Endothelial cell of umbilical vein (primary cell): ENCODE data around the gene PLD1. TPM values are rescaled to one million over a fixed set of nuclear protein-coding genes. Genes with fewer than 3 reads are reported as not detected.

Experiments used
- BruUV-seq: library from RNA; stranded (reverse); fragments of 400-500 nt; replicated peaks from 2 replicates; lab custom pipeline; 2021; lab: Mats Ljungman, UMichigan
- CTCF ChIA-PET: fragments of 300-600, 350-600 bp; sonication (Branson Sonifier 250); formaldehyde crosslinking; loops from one replicate; lab custom pipeline; 2021; ENCODE audit warnings: antibody characterized with exemption, inconsistent platforms; lab: Charles Lee
- POLR2A ChIA-PET: fragments of 300-600, 350-600 bp; sonication (Branson Sonifier 250); formaldehyde crosslinking; loops from one replicate; lab custom pipeline; 2021; ENCODE audit warnings: antibody characterized with exemption, inconsistent platforms; lab: Charles Lee
- DNase-seq: peaks from one replicate; pipeline ENCODE4 v3.0.0-alpha.2; 2011; ENCODE audit warnings: low read depth, low spot score
- FAIRE-seq: peaks from 2 replicates; lab custom pipeline; 2011; peaks lifted over from hg19 to GRCh38; lab: Jason Lieb, UNC
- H2AFZ ChIP-seq: 2 replicates; pipeline ENCODE4 v1.6.0; 2012; ENCODE audit warnings: low read depth, low read length, control low read depth, inconsistent platforms
- H3K27ac ChIP-seq: 2 replicates; pipeline ENCODE4 v1.5.1; 2011; ENCODE audit warnings: low read depth, mild to moderate bottlenecking, control low read depth, low read length, moderate library complexity; ENCODE audit not compliant: insufficient read depth
- H3K27me3 ChIP-seq, 2 experiments: 2 replicates each; pipeline versions ENCODE4 v1.6.0 to v1.6.1; 2011; ENCODE audit warnings: low read length in 2 of 2, mixed read lengths in 1 of 2; ENCODE audit not compliant: control insufficient read depth in 2 of 2, insufficient read depth in 2 of 2
- H3K36me3 ChIP-seq, 2 experiments: 2 replicates in 1 of 2; 3 replicates in 1 of 2; pipeline ENCODE4 v1.5.1; 2011; ENCODE audit warnings: low read length in 2 of 2, mild to moderate bottlenecking in 1 of 2, moderate library complexity in 1 of 2; ENCODE audit not compliant: control insufficient read depth in 2 of 2, insufficient read depth in 2 of 2; ENCODE audit errors: extremely low read depth in 1 of 2
- H3K4me1 ChIP-seq: 3 replicates; pipeline ENCODE4 v1.5.1; 2011; ENCODE audit warnings: mild to moderate bottlenecking, low read length; ENCODE audit not compliant: control insufficient read depth, insufficient read depth; ENCODE audit errors: extremely low read depth
- H3K4me2 ChIP-seq: 2 replicates; pipeline ENCODE4 v1.6.1; 2011; ENCODE audit warnings: low read length, control low read depth, mixed read lengths; ENCODE audit not compliant: insufficient read depth
- H3K4me3 ChIP-seq, 3 experiments: fragments of 200-600 bp in 1 of 3; sonication (generic), shearing (Covaris generic) in 1 of 3; replicated peaks in 1 of 3; 2 replicates each; pipeline ENCODE4 v1.5.1; 2011 to 2016; ENCODE audit warnings: control low read depth in 3 of 3, low read length in 3 of 3, mild to moderate bottlenecking in 2 of 3, inconsistent platforms in 1 of 3, low read depth in 1 of 3, moderate library complexity in 1 of 3; ENCODE audit not compliant: insufficient read depth in 1 of 3
- H3K79me2 ChIP-seq: 2 replicates; pipeline ENCODE4 v1.6.0; 2012; ENCODE audit warnings: low read length, inconsistent platforms; ENCODE audit not compliant: control insufficient read depth, insufficient read depth
- H3K9ac ChIP-seq: replicated peaks from 2 replicates; pipeline ENCODE3; 2011; ENCODE audit warnings: low read length, control low read depth; ENCODE audit not compliant: insufficient read depth; ENCODE audit errors: extremely low read depth
- H3K9me1 ChIP-seq: replicated peaks from 3 replicates; pipeline ENCODE4 v1.6.0; 2011; ENCODE audit warnings: mild to moderate bottlenecking, low read length; ENCODE audit not compliant: control insufficient read depth, insufficient read depth; ENCODE audit errors: extremely low read depth
- H3K9me3 ChIP-seq: replicated peaks from 2 replicates; pipeline ENCODE4 v1.5.1; 2012; ENCODE audit warnings: low read length, inconsistent platforms; ENCODE audit not compliant: control insufficient read depth, insufficient read depth
- H4K20me1 ChIP-seq: replicated peaks from 2 replicates; pipeline ENCODE3; 2011; ENCODE audit warnings: mild to moderate bottlenecking, low read length; ENCODE audit not compliant: control insufficient read depth, insufficient read depth; ENCODE audit errors: extremely low read depth
- EZH2 ChIP-seq: IDR thresholded peaks from 2 replicates; pipeline ENCODE4 v1.6.1; 2012; ENCODE audit warnings: borderline replicate concordance, low read depth, mild to moderate bottlenecking, moderate library complexity, low read length, inconsistent platforms; ENCODE audit not compliant: severe bottlenecking
- FOS ChIP-seq: IDR thresholded peaks from 2 replicates; pipeline ENCODE4 v1.6.1; 2011; ENCODE audit warnings: mild to moderate bottlenecking, low read length, moderate library complexity, borderline replicate concordance; ENCODE audit not compliant: insufficient read depth
- GATA2 ChIP-seq: IDR thresholded peaks from 2 replicates; pipeline ENCODE4 v1.7.0; 2011; ENCODE audit warnings: low read depth, mild to moderate bottlenecking, moderate library complexity, mixed read lengths, low read length; ENCODE audit not compliant: insufficient read length, insufficient read depth
- JUN ChIP-seq: IDR thresholded peaks from 2 replicates; pipeline ENCODE4 v1.6.1; 2011; ENCODE audit warnings: borderline replicate concordance, low read depth; ENCODE audit not compliant: insufficient read length, insufficient read depth
- MYC ChIP-seq: IDR thresholded peaks from one replicate; pipeline ENCODE4 v1.6.1; 2011; ENCODE audit warnings: mild to moderate bottlenecking, low read depth, low read length
- POLR2A ChIP-seq: IDR thresholded peaks from 2 replicates; pipeline ENCODE4 v1.6.1; 2012; ENCODE audit warnings: low read depth, mild to moderate bottlenecking, control low read depth, low read length
- POLR2AphosphoS5 ChIP-seq: IDR thresholded peaks from 2 replicates; pipeline ENCODE4 v1.6.1; 2012; ENCODE audit warnings: low read depth, mild to moderate bottlenecking, control low read depth, low read length, moderate library complexity; ENCODE audit not compliant: insufficient read depth
- dilution Hi-C: fragments of 300-500 bp; cut with MboI; formaldehyde crosslinking; loops from one replicate; pipeline ENCODE4 v1.15.0; 2019; ENCODE audit warnings: low sequenced_read_pairs; ENCODE audit not compliant: extremely low pct_ligation_motif_present
- intact Hi-C: fragments of 100-400 bp; cut with micrococcal nuclease; formaldehyde crosslinking; loops from one replicate; pipeline ENCODE4 v1.10.0; 2022
- polyA plus RNA-seq, 4 experiments: library from polyadenylated mRNA; depleted of rRNA in 3 of 4; stranded (reverse) in 3 of 4; unstranded in 1 of 4; fragments of >200 nt; gene quantifications; 2 replicates each; pipeline versions ENCODE4 v1.2.1 to v1.2.3, GENCODE V29; 2011 to 2012; ENCODE audit warnings: missing spikeins in 1 of 4
- total RNA-seq: library from RNA; stranded (reverse); gene quantifications from 2 replicates; pipeline ENCODE4 v1.2.3, GENCODE V29; 2021
- TF ChIP-seq, protein P1 (sequence below), 2 donors: IDR thresholded peaks; 1 replicate in 1 of 2; 2 replicates in 1 of 2; pipeline ENCODE4 v1.5.1; 2011; ENCODE audit warnings: low read length in 2 of 2, mild to moderate bottlenecking in 2 of 2, moderate library complexity in 2 of 2, control low read depth in 1 of 2, inconsistent platforms in 1 of 2, low read depth in 1 of 2; ENCODE audit not compliant: insufficient read depth in 1 of 2; ENCODE audit errors: extremely low read depth in 1 of 2
- TF ChIP-seq, protein P2 (sequence below): IDR thresholded peaks from 2 replicates; pipeline ENCODE4 v1.6.1; 2011; ENCODE audit not compliant: insufficient read depth, insufficient read length

Gene PLD1
- total and polyA plus RNA-seq, 2 donors (not counting 3 experiments of a cell fraction or from before 2014, with no cell fraction given) = 42.0 to 108 TPM

DNA sequence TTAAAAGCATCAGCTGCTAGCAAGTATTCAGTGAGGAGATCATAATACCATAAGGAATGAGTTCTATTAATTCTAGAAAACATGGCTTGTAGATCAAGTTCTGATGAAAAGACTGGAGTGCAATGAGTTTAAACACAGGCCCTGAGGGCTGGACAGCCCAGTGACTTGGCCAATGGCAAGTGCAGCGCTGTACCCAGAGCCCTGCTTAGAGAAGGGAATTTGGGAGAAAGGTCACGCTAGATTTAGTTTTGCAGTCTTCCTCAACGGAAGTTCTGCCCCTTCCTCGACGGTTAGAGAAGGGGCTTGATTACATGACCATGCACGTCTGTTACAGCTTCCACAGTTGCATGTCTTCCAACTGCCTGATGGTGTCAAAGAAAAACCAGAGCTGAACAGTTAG is 36.9 kb upstream of the PLD1 start:
- no TSS peak for BruUV-seq
- Histone ChIP-seq H3K4me3 (no peak overlapping the region), H3K9me1 (no peaks in the 10 kb centered on the region), H3K9me3 (no peaks in the 10 kb centered on the region), H3K9ac (no peak overlapping the region), H4K20me1 (no peaks in the 10 kb centered on the region), H3K4me1 (peaks cover 39% of the 10 kb centered on the region), H3K36me3 (no peaks in the 10 kb centered on the region), H3K27ac (no peak overlapping the region), H3K4me2 (no peak overlapping the region), H3K27me3 (no peaks in the 10 kb centered on the region), H2AFZ (no peak overlapping the region), H3K79me2 (no peaks in the 10 kb centered on the region)
- intact Hi-C loops (no loop called here), dilution Hi-C loops (no loop called here)
- FAIRE-seq = no peak
- DNase-seq = no peak
- TF ChIP-seq POLR2AphosphoS5 = no peak
- TF ChIP-seq, protein P1, sequence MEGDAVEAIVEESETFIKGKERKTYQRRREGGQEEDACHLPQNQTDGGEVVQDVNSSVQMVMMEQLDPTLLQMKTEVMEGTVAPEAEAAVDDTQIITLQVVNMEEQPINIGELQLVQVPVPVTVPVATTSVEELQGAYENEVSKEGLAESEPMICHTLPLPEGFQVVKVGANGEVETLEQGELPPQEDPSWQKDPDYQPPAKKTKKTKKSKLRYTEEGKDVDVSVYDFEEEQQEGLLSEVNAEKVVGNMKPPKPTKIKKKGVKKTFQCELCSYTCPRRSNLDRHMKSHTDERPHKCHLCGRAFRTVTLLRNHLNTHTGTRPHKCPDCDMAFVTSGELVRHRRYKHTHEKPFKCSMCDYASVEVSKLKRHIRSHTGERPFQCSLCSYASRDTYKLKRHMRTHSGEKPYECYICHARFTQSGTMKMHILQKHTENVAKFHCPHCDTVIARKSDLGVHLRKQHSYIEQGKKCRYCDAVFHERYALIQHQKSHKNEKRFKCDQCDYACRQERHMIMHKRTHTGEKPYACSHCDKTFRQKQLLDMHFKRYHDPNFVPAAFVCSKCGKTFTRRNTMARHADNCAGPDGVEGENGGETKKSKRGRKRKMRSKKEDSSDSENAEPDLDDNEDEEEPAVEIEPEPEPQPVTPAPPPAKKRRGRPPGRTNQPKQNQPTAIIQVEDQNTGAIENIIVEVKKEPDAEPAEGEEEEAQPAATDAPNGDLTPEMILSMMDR (IDR thresholded peaks at IDR 0.05; ENCODE audit: extremely low read depth in 1 of 2, insufficient read depth in 1 of 2, low read depth in 1 of 2, low read length in 2 of 2) = no peak
- TF ChIP-seq EZH2 = no peak
- TF ChIP-seq POLR2A = no peak
- no peak for TF ChIP-seq FOS
- no peak for TF ChIP-seq JUN
- TF ChIP-seq MYC = no peak
- TF ChIP-seq GATA2 = no peak
- TF ChIP-seq, protein P2, sequence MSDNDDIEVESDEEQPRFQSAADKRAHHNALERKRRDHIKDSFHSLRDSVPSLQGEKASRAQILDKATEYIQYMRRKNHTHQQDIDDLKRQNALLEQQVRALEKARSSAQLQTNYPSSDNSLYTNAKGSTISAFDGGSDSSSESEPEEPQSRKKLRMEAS = no peak
- ChIA-PET CTCF (interaction anchor here (0.5 to 1.0 kb wide), 2 partner anchors 14 to 151 kb away, joined by 3 read pairs; no protein-coding TSS in a partner anchor), POLR2A (no interaction called here)
